NCI-H2171 treated with DMSO at 0.1 percent for 48 hours (cell line): ENCODE results near the gene PRSS21.

Experiments used
- DNase-seq: peaks from one replicate; lab custom pipeline; 2025; lab: John Stamatoyannopoulos, UW

Gene PRSS21

DNA sequence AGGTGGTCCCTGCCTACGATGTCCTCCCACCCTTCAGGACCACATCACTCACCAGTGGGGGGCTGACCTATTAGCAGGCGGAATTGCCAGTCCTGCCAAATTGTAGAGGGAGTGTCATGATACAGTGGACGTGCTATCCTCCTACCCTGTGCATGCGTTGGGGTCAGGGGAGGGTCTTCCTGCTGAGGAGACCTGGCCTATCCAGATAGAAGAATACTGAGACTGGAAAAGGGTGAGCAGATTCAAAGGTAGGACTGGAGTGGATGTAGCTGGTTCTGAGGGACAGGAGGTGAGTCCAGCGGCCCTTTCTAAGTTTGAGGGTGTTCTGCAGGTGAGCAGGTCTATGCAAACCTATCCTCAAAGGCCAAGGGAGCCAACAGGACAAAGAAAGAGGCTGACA is 10.8 kb upstream of the PRSS21 start:
- no peak for DNase-seq

DNA sequence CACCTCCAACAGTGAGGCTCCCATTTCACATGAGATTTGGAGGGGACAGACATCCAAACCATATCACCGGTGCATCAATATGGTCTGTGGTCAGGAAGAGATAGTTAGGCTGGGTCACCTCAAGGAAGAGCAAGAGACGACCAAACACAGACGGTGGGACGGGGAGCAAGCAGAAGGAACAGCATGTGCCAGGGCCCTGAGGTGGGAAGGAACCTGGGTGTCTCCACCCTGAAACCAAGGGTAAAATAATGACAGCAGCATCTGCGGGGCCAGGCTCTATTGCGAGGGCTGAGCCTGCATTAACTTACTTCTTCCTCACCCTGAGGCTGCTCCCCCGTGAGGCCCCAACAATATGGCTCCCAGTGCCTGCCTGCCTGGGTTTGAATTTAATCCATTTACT is 8.9 kb upstream of the PRSS21 start:
- DNase-seq, result no peak

DNA sequence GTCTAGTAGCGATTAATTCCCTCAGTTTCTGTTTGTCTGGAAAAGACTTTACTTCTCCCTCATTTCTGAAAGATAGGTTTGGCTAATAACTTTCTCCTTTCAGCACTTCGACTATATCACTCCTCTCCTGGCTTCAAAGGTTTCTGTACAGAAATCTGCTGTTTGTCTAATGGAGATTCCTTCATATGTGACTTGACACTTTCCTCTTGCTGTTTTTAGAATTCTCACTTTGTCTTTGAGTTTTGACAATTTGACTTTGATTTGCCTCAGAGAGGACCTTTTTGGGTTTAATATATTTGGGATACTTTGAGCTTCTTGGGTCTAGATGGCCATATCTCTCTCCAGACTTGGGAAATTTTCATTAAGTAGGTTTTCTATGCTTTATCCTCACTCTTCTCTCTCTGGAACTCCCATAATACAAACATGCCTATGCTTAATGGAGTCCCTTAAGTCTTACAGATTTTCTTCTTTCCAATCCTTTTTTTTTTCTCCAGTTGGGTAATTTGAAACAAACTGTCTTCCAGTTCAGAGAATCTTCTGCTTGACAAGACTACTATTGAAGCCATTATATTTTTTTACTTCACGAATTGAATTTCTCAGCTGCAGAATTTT is 7.8 kb upstream of the PRSS21 start:
- DNase-seq, result no peak

DNA sequence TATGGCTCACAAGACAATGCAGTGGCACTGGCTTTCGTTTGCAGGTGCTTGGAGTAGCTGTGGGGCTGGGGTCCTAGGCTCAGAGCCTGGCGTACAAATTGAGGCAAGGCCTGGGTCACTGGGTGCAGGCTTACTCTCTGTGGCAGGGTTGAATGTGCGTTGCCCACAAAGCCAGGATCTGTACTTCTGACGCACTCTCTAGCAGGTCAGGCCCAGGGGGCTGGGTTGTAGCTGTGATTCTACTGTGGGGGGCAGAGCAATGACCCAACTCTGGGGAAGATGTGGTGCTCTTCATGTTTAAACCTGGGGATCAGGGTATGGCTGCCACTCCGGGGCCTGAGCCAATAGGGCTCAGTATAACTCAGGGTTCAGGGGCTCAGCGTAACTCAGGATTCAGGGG is 6.4 kb upstream of the PRSS21 start:
- DNase-seq, result no peak

DNA sequence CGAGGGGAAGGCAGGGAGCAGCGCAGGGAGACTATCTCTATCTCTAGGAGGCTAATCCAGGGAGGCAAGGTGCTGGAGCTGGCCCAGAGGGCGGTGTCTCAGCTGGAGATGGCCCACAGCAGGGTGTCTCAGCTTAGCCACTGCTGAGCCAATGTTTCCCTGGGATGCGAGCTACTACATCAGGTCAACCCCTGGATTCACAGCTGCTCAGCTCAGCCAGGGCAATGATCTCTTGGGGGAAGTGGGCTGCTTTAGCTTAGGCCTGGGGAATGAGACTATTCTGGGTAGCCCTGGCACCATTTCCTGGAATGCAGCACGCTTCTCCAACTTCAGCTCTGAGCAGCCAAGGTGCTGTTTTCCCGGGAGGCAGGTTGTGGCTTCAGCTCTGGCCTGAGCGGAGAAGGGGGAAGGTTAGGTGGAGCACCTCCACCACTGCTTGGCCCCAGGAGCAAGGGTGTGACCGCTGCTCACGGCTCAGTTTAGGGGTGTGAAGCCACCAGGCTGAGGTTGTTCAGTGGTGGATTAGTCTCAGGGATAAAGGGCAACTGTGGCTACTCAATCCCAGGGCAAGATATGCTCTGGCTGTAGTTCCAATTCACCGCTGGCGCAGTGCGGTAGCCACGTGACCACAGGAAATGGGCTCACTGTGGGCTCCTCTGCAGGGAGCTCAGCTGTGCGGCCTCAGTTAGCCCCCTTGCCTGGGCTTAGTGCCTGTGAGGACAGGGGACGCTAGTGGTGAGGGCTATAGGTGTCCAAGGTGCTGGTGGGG is 5.2 kb upstream of the PRSS21 start:
- no peak for DNase-seq

DNA sequence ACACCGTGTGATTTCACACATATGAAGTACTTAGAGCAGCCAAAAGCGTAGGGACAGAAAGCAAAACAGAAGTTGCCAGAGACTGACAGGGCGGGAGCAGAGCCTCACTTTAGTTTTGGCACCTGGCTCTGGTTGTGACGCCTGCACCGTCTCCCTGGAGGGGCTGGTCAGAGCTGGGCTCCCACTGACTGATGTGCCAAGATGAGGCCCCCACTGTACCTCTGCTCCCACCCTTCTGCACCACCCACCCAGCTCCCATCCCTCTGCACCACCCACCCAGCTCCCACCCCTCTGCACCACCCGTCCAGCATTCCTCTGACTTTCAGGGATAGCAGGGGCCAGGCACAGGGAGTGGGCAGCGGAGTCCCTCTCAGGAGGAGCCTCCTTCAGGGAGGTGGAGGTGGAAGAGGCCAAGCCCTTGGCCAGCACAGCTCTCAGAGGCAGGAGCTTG is 3.2 kb upstream of the PRSS21 start:
- DNase-seq, result no peak

DNA sequence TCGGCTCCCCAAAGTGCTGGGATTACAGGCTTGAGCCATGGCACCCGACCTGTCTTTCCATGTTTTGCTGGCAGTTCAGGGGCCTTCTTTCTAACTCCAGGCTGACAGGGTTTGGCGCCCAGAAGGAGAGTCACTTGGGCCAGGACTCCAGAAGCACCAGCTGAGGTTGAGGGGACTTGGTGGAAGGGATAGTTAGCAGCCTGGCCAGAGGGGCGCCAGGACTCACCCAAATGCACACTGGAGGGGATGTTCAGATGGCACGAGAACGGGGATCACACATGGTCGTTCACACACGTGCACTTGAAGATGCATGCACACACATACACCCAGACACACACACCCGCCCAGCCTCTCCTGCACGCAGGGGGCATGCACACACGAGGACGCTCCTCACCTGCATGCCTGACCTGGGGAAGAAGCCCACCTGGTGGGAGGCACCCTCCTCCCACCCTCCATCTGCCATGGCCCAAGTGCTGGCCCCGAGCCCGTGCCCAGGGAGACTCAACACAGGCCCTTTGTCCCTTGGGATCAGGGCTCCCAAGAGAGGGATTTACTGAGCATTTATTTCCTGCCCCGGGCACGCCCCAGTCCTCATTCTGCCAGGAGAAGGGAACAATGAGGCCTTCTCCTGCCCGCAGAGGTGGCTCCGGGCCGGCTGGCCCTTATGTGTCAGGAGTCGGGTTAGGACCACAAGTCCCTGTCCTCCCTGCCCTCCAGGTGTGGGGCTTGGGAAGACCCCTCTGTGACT is 2.3 kb upstream of the PRSS21 start:
- peak; percentile 3 for DNase-seq

DNA sequence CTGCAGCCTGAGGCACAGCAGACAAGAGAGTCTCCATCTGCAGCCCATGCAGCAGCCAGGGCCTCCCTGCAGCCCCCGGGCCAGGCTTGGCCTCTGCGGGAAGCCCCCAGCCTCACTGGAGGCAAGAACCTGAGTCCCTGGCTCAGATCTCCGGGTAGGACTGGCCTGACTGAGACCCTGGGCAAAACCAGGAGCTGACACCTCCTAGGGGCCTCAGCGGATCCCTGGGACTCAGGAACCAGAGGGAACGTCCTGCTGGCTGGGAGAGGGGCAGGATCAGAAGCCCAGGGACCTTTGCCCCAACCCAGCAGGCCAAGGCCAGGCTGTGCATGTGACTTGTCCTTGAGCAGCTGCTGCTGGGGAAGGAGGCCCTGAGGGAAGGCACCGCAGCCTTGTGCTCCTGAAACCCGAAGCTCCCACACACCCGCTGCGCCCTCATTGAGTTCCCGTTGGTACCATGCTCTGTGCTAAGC is 1.7 kb upstream of the PRSS21 start:
- DNase-seq, result peak; percentile 15

DNA sequence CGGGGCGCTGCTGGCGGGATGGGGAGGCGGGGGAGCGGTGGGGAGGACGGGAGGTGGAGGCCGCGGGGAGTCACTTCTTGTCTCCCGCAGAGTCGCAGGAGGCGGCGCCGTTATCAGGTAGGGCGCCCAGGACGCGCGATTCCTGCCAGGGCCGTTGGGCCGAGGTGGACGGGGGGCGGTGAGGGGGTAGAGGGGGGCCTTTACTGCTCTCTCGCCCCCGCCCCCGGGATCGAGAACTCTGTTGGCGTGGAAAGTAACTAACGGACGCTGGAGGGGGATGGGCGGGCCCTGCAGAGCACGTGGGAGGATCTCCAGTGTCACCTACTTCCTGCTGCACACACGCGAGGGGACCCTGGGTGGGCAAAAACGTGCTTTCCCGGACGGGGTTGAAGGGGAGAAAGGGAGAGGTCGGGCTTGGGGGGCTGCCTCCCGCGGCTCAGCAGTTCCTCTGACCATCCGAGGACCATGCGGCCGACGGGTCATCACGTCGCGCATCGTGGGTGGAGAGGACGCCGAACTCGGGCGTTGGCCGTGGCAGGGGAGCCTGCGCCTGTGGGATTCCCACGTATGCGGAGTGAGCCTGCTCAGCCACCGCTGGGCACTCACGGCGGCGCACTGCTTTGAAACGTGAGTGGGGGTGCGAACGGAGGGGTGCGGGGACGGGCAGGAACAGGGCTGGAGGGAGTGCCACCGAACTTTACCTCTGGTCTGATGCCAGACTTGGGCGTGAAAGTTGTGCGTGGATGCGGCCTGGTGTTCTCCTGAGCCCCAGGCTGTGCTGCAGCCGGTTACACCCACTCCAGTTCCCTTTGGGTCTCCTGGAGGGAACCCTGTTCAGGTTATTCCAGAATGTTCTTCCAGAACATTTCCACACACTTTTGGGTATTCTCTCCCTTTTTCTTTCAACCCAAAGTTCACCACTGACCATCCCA is 569 bp downstream of the PRSS21 start:
- DNase-seq, result no peak

DNA sequence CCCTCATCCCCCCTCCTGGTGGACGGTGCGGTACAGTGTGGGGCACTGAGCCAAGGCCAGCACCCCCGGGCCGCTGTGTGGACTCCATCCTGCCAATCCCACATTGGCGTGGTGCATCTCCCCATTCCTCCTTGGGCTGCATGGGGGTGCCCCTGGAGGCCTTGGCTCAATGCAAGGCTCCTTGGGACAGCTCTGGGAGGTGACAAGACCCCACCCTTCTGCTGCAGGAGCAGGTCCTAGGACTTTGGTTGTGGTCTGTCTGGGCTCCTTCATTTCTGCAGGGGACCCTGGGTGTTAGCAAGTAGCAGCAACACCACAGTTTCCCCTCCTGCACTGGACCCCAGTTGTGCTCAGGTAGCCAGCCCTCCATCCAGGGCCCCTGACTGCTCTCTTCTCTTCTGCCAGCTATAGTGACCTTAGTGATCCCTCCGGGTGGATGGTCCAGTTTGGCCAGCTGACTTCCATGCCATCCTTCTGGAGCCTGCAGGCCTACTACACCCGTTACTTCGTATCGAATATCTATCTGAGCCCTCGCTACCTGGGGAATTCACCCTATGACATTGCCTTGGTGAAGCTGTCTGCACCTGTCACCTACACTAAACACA is 1.3 kb downstream of the PRSS21 start:
- DNase-seq, result peak; percentile 51

DNA sequence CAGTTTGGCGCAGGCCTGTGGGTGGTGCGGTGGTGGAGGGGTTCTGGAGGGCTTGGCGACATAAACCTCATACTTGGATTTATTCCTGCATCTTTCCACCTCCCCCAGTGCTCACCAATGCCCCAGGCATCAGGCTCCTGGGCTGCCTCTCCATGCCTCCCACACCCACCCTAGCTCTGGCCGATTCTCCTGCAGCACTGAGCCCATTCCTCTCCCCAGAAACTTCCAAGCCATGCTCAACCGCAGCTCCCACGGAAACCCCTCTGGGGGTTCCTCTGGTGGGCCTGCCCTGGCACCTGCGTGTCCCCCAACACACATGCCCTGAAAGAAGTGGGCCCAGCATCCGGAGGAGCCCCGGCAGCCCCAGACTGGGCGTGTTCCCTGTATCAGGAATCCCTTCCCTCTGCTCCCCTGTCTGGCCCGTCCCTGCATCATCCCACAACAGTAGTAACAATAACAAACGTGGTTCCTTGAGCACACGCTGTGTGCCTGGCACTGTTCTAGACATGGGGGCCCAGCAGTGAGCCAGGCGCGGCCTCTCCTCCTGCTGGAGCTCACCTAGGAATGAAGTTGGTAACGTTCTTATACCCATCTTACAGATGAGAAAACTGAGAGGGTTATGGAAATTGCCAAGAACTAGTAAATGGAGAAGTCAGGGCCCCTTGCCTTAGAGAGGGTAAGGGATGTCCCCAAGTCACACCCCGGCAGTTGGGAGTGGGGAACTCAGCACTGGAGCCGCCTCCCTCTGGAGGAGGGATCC is 2.3 kb downstream of the PRSS21 start:
- DNase-seq, result no peak

DNA sequence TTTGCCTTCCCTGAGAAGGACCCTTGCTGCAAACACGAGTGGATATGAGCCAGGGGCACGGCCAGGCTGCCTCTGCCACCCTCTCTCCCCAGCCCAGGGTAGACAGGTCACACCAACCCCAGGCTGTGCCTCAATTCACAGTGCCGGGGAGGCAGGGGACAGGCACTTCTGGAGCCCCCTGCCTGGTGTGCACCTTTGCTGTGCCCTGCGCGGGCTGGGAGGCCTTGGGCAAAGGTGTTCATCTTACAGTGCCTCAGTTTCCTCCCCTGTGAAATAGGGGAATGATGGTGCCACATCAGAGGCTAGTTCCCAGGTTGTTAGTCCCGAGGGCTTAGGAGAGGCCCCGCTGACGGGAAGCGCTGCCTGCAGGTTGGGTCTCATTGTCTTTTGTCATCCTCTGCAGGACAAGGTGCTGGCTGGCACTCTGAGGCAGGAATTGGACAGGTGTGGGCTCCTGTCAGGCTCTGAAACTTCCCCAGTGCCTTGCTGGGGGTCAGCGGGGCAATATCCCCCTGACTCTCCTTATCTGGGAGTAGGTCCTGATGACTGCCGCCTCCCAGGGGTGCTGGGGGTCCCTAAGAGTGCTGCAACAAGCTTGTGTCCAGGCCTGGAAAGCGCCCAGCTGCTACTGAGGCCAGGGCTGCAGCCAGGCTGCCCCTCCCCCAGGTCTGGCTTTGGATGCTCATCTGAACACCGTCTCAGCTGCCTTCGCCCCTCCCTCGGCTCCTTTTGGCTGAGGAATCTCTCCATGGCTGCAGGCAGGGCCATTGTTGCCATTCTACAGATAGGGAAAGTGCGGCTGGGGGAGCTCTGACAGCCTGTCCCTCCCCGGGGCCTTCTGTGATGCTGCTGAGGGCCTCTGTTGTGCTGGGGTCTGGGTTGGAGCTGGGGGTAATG is 3.1 kb downstream of the PRSS21 start:
- DNase-seq, result no peak

DNA sequence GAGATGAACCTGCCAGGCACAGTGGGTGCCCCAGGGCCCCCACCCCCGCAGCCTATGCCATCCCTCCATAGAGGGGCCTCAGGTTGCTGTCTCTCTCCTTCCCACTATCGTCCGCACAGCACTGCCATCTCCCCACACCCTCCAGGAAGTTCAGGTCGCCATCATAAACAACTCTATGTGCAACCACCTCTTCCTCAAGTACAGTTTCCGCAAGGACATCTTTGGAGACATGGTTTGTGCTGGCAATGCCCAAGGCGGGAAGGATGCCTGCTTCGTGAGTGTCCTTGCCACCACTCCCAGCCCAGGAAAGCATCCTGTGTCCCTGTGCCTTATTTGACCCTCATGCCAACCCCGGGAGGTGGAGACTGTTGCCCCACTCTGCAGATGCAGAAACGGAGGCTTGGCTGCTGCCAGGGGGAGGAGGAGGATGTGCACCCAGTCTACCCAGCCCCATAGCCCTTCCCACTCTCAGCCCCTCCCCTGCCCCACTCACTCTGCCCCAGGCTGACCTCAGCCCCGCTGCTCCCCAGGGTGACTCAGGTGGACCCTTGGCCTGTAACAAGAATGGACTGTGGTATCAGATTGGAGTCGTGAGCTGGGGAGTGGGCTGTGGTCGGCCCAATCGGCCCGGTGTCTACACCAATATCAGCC is 3.9 kb downstream of the PRSS21 start:
- DNase-seq, result no peak

DNA sequence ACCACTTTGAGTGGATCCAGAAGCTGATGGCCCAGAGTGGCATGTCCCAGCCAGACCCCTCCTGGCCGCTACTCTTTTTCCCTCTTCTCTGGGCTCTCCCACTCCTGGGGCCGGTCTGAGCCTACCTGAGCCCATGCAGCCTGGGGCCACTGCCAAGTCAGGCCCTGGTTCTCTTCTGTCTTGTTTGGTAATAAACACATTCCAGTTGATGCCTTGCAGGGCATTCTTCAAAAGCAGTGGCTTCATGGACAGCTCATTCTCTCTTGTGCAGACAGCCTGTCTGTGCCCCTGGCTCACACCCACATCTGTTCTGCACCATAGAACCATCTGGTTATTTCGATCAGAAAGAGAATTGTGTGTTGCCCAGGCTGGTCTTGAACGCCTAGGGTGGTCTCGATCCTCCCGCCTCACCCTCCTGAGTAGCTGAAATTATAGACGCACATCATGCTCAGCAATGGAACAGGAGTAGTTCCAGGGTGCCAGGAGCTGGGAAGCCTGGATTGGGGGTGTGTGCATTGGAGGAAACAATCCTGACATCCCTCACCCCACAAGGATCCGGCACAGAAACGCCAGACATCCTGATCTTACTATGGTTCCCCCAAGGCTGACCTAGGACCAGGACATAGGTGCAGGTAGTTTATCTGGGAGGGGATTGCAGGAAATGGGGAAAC is 4.6 kb downstream of the PRSS21 start:
- DNase-seq, result peak; percentile 7

DNA sequence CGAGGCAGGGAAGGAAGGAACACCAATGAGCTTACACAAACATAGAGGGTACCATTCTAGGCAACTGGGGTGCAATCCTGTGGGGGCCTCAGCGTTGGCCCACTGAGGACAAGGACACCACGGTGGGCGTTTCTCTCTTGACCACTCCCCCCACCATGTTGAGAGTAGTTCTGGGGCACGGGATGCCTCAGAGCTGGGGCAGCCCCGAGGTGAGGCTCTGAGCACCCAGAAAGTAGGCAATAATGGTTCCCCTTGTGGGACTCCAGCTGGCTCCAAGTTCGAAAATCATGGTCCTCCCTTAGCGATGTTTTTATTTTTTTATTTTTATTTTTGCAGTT is 5.1 kb downstream of the PRSS21 start:
- DNase-seq, result no peak

DNA sequence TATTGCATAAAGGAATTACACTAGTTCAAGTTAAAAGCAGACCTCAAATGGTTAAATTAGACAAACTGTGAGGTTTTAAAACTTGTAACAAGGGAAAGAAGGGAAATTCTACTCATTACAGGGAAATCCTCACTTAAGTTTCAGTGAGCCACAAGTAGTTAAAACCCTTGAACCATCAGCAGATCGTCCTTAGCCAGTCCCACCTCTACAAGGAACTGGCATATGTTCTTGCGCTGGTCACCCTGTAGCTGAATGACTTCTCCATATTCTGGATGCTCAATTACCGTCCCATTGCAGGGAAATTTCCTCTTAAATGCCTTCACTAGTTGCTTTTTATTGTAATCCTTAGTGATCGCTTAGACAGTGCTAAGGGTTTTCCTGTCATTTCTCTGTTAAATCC is 5.5 kb downstream of the PRSS21 start:
- DNase-seq, result no peak

DNA sequence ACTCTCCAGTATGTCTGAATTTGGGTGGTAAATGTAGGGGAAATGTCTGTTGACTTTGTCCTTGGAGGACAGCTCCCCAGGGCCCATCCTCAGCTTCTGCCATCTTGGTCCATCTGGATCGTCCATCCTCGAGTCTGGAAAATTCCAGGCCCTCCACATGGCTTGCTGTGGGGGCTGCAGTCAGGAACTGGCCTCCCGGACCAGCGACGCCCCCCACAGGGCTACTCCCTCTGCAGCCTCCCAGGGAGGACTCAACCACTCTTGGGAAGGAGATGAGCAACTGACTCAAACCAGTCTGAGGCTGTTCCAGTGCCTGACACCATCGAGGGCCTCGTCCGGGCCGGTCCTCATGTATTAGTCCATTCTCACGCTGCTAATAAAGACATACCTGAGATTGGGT is 7.6 kb downstream of the PRSS21 start:
- DNase-seq, result no peak

DNA sequence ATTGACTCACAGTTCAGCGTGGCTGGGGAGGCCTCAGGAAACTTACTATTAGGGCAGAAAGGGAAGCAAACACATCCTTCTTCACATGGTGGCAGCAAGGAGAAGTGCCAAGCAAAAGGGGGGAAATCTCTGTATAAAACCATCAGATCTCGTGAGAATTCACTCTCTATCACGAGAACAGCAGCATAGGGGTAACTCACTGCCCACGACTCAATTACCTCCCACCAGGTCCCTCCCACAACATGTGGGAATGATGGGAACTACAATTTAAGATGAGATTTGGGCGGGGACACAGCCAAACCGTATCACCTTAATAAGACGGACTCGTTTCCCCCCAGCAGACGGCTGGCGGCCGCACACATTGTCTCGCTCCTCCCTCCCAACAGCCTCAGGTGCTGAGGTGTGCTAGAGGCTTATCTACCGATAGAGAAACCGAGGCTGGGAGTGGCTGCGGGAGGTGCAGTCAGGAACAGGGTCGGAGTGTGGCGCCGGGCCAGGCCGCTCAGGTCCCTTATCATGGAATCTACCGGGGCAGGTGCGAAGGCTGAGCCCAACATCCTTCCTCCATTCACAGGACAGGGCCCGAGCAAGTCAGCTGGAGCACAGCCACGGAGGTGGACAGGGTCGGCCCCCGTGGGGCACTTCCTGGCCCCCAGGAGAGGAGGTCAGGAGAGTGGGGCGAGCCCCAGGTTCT is 8.2 kb downstream of the PRSS21 start:
- no peak for DNase-seq
